NCI-H69 (cell line): ENCODE data around the gene MPDZ.
A peak's percentile ranks its signal among the peaks of the same experiment; 100 is the strongest.

Source experiments
- DNase-seq: peaks from one replicate; lab custom pipeline; 2025; lab: John Stamatoyannopoulos, UW

MPDZ gene, protein sequence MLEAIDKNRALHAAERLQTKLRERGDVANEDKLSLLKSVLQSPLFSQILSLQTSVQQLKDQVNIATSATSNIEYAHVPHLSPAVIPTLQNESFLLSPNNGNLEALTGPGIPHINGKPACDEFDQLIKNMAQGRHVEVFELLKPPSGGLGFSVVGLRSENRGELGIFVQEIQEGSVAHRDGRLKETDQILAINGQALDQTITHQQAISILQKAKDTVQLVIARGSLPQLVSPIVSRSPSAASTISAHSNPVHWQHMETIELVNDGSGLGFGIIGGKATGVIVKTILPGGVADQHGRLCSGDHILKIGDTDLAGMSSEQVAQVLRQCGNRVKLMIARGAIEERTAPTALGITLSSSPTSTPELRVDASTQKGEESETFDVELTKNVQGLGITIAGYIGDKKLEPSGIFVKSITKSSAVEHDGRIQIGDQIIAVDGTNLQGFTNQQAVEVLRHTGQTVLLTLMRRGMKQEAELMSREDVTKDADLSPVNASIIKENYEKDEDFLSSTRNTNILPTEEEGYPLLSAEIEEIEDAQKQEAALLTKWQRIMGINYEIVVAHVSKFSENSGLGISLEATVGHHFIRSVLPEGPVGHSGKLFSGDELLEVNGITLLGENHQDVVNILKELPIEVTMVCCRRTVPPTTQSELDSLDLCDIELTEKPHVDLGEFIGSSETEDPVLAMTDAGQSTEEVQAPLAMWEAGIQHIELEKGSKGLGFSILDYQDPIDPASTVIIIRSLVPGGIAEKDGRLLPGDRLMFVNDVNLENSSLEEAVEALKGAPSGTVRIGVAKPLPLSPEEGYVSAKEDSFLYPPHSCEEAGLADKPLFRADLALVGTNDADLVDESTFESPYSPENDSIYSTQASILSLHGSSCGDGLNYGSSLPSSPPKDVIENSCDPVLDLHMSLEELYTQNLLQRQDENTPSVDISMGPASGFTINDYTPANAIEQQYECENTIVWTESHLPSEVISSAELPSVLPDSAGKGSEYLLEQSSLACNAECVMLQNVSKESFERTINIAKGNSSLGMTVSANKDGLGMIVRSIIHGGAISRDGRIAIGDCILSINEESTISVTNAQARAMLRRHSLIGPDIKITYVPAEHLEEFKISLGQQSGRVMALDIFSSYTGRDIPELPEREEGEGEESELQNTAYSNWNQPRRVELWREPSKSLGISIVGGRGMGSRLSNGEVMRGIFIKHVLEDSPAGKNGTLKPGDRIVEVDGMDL (N-terminal part only)

DNA sequence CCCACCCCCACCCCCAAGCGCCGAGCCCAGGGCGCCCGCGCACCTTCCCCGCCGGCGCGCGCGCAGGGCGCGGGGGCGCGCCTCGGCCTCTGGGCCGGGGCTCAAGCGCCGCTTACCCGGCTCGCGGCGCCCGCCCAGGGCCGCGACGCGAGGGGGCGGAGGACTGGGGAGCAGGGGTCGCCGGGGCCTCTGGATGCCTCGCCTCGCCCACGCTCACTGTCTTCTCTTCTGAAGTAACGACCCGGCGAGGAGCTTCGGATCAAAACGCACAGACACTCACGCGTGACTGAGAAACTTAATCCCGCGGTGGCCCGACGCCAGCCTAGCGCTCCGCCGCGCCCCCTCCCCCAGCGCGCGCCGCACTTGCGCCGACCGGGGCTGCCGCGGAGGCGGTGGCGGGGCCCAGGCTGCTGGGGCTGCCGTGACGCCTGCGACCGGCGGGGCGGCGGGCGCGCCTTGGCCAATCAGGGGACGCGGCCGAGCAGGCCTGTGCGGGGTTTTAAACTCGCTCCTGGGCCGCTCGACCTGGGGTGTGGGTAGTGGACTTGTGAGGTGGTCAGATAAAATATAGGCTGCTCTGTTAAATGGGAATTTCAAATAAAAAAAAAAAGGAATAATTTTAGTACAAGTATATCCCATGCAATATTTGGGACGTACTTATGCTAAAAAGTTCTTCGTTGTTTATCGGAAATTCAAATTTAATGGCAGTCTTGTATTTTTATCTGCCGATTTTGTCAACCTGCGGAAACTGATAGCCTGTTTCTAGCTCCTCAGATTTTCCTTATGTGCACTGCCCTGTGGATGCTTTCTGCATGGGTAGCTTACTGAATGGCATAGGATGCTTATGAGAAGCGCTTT, at the start of gene MPDZ:
TSS of gene MPDZ (minus strand) at position 409 of the 858 bp plus-strand sequence. CDS start 29,377 bp downstream, outside the sequence.
- DNase-seq, result peak; percentile 96

DNA sequence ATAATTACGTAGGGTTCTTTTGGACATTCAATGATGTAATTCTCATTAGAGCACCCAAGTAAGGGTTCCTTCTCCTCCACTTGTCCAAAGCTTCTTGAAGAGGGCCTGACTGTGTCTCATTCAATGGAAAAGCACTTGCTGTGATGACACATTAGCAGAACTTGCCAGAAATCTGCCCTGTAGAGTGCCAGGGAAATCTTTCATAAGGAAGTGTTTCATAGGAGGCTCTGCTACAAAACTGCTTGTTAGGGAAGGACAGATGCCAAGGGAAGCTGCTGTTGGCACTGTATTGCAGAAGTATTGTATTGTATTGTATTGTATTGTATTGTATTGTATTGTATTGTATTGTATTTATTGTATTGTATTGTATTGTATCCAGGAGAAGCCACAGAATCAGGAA, 45.5 kb upstream of the MPDZ start:
- no peak for DNase-seq

DNA sequence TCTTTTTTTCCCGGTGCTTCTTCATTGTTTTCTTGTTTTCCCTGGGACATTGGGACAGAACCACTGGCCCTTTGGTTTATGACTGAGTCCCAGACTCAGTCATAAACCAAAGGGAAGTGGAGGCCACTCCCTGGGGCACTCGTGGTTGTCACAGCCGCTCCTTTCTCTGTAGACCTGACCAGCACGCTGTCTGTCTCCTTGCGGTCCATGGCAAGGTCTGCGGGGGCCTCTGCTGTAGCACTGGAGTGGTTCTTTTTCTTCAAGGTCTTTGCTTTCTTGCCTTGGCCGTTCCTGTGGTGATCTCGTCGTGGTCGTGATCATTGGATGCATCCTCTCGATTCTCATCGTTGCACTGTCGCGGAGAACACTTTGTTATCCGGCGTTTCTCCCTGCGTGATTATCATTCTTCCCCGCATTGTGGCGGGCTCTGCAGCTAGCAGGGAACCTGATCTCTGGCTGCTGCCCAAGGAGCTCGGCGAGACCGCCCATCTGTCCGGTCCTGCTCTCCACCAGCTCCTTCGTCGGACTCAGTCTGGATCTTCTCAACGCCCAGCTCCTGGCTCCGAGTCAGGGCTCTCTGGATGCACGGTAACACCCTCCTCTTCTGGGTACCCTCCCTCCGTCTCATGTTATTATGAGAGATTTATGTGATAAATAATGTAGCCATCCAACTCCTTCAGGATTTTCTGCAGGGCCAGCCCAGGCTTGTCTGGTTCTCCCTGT, 43.5 kb upstream of the MPDZ start:
- no peak for DNase-seq

DNA sequence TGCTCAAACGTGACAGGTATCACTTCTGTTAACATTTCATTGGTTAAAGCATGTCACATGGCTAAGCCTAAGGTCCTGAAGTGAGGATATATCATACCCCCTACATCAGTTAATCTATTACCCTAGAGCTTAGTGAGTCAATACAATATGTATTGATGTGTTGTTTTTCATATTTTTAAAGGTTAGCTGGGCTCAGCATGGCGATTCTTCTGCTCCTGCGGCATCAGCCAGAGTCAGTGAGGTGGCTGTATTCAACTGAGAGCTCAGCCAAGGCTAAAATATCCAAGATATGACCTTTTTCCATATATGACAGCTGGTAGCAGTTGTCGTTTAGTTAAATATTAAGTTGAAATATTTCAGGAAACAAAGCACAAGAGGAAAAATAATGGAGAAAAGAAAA, 38.5 kb upstream of the MPDZ start:
- no peak for DNase-seq

DNA sequence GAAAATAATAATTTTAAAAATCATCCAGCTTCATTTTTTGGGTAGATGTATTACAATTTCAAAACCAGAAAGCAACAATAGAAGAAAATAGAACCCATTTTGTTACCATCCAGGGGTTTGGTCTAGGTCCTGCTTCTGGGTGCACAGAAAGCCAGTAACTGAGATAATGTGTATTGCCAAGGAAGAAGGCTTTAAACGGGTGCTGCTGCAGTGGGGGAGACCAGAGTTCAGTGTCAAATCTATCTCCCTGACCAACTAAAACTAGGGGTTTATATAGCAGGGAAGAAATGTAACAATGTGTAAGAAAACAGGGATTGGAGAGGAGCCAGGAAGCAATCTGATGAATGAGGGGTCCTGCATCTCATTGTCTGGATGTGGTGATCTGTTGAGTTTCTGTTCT, 17.5 kb upstream of the MPDZ start:
- no peak for DNase-seq

DNA sequence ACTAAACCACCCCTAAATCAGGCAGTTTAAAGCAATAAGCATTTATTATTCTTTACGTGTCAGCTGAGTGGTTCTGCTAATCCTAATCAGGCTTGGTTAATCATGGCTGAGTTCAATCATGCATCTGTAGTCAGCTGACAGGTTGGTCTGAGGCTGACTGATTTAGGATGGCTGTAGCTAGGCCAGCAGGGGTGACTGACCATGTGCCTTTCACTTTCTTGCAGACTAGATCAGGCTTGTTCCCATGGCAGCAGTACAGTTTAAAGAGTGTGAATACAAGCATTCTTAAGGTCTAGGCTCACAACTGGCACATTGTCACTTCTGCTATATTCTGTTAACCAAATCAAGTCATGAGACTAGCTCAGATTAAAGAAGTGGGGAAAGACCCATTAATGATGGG, 16.1 kb upstream of the MPDZ start:
- no peak for DNase-seq

DNA sequence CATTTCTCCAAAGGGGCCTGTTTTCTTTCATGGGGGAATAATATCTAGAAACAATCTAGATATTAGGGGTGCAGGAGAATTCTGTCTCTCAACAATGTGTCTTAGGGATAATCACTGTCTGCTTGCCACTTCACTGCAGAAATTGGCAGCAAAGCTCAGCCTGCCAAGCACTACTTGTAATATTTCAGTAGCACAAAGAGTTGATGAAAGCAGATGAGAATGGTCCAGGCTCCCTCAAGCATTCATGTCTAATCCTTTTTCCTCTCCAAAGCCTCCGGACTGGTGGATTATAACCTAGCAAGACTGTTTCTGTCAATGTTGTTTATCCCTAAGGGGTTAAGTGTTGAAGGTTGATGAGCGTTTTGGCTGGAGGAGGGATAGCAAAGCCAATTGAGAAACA, 13.3 kb upstream of the MPDZ start:
- DNase-seq, result no peak

DNA sequence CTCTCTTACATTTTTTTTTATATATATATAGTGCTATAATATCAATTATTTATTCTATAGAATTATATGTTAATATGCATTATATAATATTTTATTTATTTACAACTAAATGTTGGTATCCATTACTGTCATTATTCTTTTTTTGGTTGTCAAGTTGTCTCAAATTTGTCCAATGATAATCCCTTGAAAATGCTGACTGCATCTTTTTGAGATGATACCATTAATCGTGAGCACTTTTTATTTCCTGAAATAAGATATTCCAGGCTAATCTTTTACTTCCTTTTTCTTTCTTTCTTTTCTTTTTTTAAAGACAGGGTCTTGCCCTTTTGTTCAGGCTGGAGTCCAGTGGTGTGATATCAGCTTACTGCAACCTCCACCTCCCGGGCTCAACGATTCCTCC, 12.7 kb upstream of the MPDZ start:
- DNase-seq, result no peak

DNA sequence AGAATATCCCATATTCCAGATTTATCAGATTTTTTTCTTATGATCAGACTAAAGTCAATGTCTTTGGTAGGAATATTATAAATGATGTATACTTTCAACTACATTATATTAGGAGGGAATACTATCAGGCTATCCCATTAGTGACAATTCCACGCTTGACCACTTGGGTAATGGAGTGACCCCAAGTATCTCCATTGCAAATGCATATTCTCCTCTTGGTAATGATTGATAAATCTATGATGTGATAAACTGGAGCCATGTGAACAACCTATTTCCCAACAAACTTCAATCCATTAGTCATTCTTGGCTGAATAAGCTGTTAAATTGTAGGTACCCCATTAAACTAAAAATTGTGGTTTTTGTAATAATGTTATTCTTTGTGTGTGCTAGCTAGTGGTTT, 12.2 kb upstream of the MPDZ start:
- no peak for DNase-seq

DNA sequence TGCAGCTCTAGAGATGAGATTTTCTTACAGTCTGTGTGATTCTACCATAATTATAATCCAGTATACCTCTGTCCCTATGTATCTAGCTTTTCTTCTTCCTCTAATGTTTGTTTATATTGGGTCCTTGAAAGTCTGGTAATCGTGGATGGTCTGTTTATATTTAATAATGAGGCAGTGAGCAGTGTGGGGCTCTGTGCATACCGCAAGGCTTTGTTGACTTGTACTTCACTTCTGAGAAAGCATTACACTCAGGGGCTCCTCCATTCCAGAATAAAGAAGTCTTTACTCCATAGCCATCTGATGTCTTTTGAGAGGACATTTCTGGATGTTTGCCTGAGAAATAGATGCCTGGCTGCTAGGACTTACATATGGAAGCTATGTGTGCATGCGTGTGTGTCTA, 4.5 kb upstream of the MPDZ start:
- no peak for DNase-seq

DNA sequence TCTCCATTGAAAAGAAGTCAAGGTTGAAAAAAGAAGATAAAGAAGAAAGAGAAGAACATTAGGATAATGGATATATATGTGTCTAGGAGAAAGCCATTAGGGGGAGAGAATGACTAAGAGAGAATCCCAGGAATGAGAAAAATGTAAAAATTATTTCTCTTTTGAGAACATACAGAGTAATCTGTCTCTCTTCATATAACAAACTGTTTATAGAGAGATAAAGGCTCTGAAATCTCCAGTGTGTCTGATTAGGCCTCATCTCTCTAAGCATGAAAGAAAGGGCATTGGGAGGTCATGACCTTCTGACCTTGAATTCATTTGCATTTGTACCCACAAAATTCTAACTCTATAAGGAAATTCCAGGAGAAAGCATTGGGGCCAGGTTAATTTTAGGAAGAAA, 3.5 kb upstream of the MPDZ start:
- DNase-seq, result no peak

DNA sequence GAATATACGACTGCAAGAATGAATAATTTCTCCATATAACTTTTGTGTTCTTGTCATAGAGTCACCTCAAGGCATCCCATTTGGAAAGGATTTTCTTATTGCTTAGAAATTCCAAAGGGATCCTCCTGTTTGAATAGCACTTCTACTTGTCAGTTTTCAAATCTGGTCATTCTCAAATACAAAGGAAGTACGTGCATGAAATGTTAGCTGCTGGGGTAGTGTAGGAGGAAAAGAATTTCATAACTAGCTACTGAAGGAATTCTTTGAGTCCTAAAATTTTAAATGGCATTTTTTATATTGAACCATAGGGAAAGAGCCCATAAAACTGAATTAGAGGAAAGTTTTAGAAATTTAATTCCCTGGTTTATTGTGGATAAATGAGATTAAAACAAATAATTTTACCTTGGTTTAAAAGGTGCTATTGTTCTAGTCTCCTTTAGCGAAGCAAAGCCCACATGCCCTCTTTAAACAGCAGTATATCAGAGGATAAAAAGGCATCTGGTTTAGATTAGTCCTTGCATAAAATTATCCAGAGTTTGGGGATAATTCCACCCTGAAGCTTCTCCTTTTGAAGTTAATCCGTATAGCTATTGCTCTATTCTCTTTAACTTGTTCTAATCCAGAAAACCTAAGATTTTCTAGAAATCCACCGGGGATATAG, 2.0 kb upstream of the MPDZ start:
- no peak for DNase-seq

DNA sequence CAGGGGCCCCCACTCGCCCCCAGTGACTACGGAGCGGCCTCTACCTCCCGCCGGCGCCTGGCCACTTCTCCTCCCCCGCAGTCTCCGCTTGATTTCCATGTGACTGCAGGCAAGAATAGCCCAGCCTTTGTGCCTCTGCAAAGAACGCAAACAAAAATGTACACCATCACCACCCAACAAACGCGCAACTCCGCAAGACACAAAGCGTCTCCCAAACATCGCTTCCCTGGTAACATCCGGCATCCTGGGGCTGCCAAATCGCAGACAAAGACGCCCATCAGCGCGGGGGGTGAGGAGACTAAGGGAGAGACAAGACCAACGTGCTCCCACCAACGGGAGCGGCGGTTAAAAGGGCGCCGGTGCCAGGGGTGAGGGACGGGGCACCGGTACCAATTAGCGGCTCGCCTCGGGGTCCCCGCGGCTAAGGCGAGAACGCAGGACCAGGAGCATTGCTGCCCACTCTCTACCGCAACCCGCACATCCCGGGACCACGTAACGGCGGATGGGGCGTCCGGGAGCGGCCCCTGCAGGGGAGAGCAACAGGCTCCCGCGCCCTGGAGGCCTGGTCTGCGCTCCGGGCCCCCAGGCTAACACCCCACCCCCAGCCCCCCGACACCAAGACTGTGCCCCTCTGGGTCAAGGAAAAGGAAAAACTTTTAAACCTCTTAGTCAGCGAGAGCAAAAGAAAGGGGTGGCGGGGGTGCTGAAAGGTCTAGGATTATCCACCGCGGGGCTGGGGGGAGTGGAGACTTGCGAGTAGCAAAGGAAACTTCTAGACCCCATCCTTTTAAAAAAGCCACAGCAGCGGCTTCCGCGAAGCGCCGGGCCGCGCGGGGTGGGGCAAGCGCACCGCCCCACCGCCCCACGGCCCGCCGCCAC, 885 bp downstream of the MPDZ start:
- DNase-seq, result peak; percentile 96

DNA sequence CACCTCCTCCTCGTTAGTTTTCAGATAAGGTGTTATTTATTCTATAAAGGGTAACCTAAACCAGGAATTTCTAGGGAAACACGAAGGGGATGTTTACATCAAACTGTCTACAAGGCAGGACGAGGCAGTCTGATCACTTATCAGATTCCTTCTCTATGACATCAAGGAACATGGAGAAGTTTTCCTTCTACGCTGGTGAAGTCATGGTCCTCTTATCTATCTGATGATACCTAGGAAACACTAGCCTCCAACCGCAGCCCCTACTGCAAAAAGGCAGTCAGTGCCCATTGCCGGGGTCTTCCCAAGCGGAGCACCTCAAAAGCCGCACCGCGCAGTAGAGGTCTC, 1.5 kb downstream of the MPDZ start:
- DNase-seq, result no peak

DNA sequence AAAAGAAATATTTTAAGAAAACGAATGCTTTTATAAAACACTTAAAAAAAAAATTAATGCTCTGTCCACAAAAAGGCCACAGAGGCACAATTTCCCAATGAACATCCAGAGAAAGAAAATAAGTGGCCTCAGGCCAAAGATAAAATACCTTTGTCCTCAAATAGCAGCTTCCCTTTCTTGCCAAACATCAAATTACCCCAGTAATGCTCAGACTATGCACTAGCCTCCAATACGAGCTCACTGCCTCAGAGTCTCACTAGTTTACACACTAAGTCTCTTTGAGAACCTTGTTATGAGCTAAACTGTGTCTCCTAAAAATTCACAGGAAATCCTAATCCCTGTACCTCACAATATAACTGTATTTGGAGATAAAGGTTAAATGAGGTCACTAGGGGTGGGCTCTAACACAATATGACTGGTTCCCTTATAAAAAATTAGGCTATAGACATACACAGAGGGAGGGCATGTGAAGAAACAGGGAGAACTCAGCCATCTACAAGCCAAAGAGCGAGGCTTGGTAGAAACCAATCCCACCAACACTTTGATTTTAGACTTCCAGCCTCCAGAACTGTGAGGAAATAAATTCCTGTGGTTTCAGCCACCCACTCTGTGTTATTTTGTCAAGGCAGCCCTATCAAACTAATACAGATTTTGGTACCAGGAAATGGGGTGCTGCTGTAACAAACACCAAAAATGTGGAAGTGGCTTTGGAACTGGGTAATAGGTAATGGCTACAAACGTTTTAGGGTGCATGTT, 4.4 kb downstream of the MPDZ start:
- peak; percentile 72 for DNase-seq

DNA sequence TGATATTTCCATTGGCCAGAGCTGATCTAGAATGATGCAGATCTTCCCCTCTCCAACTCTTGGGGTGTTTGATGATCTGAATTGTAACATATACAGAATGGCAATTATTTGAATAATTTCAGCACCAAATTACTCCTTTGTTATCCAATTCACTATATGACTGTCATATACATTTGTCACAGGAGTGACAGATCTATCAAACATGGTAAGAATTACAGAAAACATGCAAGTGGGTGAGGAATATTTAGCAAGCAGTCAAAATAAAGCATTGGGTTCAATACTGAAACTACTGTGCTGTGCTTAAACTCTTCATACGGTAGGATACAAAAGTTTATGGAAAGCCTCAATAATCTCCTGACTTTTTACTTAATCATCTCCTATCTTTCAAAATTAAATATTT, 8.8 kb downstream of the MPDZ start:
- DNase-seq, result no peak

DNA sequence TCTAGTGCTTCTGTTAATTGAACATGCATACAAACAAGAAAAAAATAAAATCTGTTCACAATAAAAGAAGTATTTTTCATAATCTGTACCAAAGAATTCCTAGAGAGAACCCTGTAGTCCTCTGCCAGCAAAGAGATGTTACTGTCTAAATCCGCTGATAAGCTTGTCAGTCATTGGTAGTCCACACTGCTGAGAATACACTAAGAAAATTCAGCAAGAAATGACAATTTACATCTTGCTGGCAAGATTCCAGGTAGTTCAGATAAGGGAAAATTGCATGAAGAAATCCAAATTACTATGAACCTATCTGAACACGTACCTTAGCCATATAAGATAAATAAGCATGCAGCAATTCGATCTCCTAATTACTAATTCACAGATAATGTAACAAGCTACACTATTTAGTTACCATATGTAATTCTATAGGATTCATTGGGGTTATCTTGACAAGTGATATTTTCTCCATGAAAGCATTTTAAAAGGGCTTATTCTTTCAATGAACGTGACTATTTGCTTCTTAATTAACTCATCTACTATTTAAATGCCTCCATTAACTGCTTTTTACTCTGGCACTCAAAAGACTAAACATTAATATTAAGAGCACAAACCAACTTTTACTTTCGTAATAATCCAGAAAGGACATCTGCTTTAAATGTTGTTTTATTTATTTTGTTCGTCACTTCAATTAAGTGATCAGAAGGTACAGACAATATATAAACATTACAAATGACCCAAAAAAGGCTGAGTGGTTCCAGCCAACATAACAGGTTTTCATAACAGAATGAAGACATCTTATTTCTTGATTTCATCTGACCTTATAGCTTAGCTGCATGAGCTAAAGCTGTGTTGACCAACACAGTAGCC, 9.7 kb downstream of the MPDZ start:
- DNase-seq, result peak; percentile 54

DNA sequence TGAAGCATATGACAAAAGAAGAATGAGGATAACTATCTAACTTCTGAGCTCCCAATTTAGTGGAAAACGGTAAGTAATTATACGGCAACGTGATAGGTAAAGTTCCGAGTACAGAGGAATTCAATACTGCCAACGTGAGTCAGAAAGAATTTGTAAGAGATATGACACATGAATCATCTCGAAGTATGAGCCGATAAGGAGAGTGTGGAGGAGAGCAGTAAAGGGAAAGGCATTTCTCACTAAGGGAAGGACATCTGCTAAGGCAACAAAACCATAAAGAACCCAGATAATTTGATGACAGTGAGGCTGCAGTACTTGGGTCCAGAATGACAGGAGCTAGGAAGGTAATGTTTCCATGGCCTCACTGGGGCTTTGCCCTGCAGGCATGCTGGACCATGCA, 11.0 kb downstream of the MPDZ start:
- DNase-seq, result no peak
